MCF 10A (cell line): ENCODE results near the gene MGAT4A. TPM values are rescaled to one million over a fixed set of nuclear protein-coding genes. Genes with fewer than 3 reads are reported as not detected.

ENCODE experiments used
- BruUV-seq: library from RNA; stranded (reverse); fragments of 400-500 nt; replicated peaks from 2 replicates; lab custom pipeline; 2021; lab: Mats Ljungman, UMichigan
- CTCF ChIA-PET: fragments of 300-600 bp; sonication (Branson Sonifier 250); formaldehyde crosslinking; extraction: SDS; loops from one replicate; lab custom pipeline; 2021; ENCODE audit warnings: antibody characterized with exemption, inconsistent platforms; lab: Yijun Ruan, JAX
- POLR2A ChIA-PET: fragments of 300-600, 350-650 bp; sonication (Branson Sonifier 250); formaldehyde crosslinking; extraction: SDS; loops from one replicate; lab custom pipeline; 2020; ENCODE audit warnings: antibody characterized with exemption, inconsistent platforms; lab: Yijun Ruan, JAX
- DNase-seq: peaks from one replicate; pipeline ENCODE4 v3.0.0-alpha.2; 2018; ENCODE audit not compliant: unreplicated experiment
- H3K27ac Mint-ChIP-seq: one replicate; pipeline ENCODE4 v1.8.0; 2022; ENCODE audit warnings: mild to moderate bottlenecking, low read depth, mixed read lengths; ENCODE audit not compliant: unreplicated experiment
- H3K27me3 Mint-ChIP-seq: one replicate; pipeline ENCODE4 v1.8.0; 2022; ENCODE audit warnings: mixed read lengths; ENCODE audit not compliant: insufficient read depth, unreplicated experiment
- H3K36me3 Mint-ChIP-seq: one replicate; pipeline ENCODE4 v1.8.0; 2022; ENCODE audit warnings: mild to moderate bottlenecking, moderate library complexity, mixed read lengths; ENCODE audit not compliant: insufficient read depth, unreplicated experiment
- H3K4me1 Mint-ChIP-seq: one replicate; pipeline ENCODE4 v1.8.0; 2022; ENCODE audit warnings: mixed read lengths; ENCODE audit not compliant: insufficient read depth, unreplicated experiment
- H3K4me3 Mint-ChIP-seq: one replicate; pipeline ENCODE4 v1.8.0; 2022; ENCODE audit warnings: mild to moderate bottlenecking, moderate library complexity, mixed read lengths; ENCODE audit not compliant: unreplicated experiment
- H3K9me3 Mint-ChIP-seq: one replicate; pipeline ENCODE4 v1.8.0; 2022; ENCODE audit warnings: mixed read lengths; ENCODE audit not compliant: unreplicated experiment
- intact Hi-C: fragments of 100-400 bp; cut with micrococcal nuclease; formaldehyde crosslinking; loops from 2 replicates; pipeline ENCODE4 v1.14.1; 2022
- total RNA-seq: library from RNA; stranded (reverse); gene quantifications from 2 replicates; pipeline ENCODE4 v1.2.3, GENCODE V29; 2022
- TF ChIP-seq, protein P1 (sequence below): fragments of 200-600 bp; IDR thresholded peaks from one replicate; pipeline ENCODE4 v1.8.0; 2022; ENCODE audit warnings: antibody characterized with exemption, mild to moderate bottlenecking; ENCODE audit not compliant: unreplicated experiment

MGAT4A gene
- total RNA-seq, 1 experiment from 2014 or later, result 3.7 TPM

DNA sequence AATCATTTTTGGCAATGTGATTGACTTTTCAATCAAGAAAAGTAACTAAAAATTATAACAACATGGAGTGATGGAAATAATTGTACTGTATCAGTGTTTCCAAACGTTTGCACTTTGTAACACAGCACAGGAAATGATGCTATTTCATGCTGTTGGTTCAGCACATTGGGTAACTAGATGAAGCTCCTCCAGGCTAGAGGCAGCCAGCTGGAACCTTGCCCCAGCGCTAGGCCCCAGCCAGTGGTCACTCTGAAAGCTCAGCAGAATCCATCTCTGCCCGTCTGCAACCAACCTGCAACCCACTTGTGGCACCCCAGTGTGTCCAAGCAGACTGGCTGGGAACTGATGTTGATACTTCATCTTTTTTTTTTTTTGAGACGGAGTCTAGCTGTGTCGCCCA, 107.3 kb downstream of the MGAT4A start:
- Mint-ChIP-seq H3K27ac (no peak overlapping the region), H3K36me3 (peaks cover 11% of the 10 kb centered on the region), H3K9me3 (no peaks in the 10 kb centered on the region), H3K27me3 (no peaks in the 10 kb centered on the region), H3K4me1 (no peaks in the 10 kb centered on the region), H3K4me3 (no peak overlapping the region)
- POLR2A ChIA-PET, result no interaction called here
- CTCF ChIA-PET, result interaction anchor here (0.6 to 0.7 kb wide), 2 partner anchors 104 to 149 kb away, joined by 3 read pairs; no protein-coding TSS in a partner anchor
- intact Hi-C loops, result no loop called here
- TF ChIP-seq, protein P1, sequence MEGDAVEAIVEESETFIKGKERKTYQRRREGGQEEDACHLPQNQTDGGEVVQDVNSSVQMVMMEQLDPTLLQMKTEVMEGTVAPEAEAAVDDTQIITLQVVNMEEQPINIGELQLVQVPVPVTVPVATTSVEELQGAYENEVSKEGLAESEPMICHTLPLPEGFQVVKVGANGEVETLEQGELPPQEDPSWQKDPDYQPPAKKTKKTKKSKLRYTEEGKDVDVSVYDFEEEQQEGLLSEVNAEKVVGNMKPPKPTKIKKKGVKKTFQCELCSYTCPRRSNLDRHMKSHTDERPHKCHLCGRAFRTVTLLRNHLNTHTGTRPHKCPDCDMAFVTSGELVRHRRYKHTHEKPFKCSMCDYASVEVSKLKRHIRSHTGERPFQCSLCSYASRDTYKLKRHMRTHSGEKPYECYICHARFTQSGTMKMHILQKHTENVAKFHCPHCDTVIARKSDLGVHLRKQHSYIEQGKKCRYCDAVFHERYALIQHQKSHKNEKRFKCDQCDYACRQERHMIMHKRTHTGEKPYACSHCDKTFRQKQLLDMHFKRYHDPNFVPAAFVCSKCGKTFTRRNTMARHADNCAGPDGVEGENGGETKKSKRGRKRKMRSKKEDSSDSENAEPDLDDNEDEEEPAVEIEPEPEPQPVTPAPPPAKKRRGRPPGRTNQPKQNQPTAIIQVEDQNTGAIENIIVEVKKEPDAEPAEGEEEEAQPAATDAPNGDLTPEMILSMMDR, result no peak
- BruUV-seq, result no TSS peak
- DNase-seq, result peak; percentile 46

DNA sequence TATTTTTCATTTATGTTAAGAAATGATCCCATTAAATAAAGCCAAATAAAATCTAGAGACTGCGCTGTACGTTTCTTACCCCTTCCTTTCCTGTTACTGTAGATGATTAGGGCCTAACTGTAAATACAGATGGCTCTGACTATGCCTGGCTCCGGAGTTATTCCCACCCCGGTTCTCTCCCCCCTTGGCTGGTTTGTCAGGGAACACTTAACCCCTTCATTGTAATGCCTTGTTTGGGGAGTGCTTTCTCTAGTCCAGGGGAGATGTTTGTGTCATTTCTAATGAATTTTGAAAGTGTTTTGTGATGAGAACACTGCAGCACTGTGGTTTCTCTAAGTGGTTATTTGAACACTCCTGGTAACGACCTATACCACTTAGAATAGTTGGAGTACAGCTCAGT, 113.8 kb downstream of the MGAT4A start:
- no peak for DNase-seq
- TF ChIP-seq, protein P1, result no peak
- no TSS peak for BruUV-seq
- peaks cover 75% of the 10 kb centered on the region for H3K36me3 Mint-ChIP-seq
- H3K4me3 Mint-ChIP-seq, result no peak overlapping the region
- POLR2A ChIA-PET, result interaction anchor here (2.3 kb wide), 1 partner anchor 8 kb away, joined by 8 read pairs; the partner anchor contains the start of genes COA5 and UNC50
- no peaks in the 10 kb centered on the region for H3K9me3 Mint-ChIP-seq
- H3K4me1 Mint-ChIP-seq, result peaks cover 9% of the 10 kb centered on the region
- CTCF ChIA-PET, result interaction anchor here (0.5 to 1.1 kb wide), 2 partner anchors 13 to 31 kb away, joined by 3 read pairs; no protein-coding TSS in a partner anchor
- no peak overlapping the region for H3K27ac Mint-ChIP-seq
- intact Hi-C loops, result no loop called here
- H3K27me3 Mint-ChIP-seq, result no peaks in the 10 kb centered on the region

GRCh38 chr2:98615481-98615880, 115.5 kb downstream of the MGAT4A start:
- no TSS peak for BruUV-seq
- H3K36me3 Mint-ChIP-seq, result peaks cover 84% of the 10 kb centered on the region
- H3K27me3 Mint-ChIP-seq, result no peaks in the 10 kb centered on the region
- ChIA-PET CTCF (interaction anchor here (1.5 kb wide), 1 partner anchor 451 kb away, joined by 3 read pairs; no protein-coding TSS in a partner anchor), POLR2A (no interaction called here)
- H3K4me3 Mint-ChIP-seq, result no peak overlapping the region
- TF ChIP-seq, protein P1, result no peak
- no peaks in the 10 kb centered on the region for H3K9me3 Mint-ChIP-seq
- H3K4me1 Mint-ChIP-seq, result peaks cover 14% of the 10 kb centered on the region
- DNase-seq, result no peak
- H3K27ac Mint-ChIP-seq, result no peak overlapping the region
- intact Hi-C loops, result no loop called here

DNA sequence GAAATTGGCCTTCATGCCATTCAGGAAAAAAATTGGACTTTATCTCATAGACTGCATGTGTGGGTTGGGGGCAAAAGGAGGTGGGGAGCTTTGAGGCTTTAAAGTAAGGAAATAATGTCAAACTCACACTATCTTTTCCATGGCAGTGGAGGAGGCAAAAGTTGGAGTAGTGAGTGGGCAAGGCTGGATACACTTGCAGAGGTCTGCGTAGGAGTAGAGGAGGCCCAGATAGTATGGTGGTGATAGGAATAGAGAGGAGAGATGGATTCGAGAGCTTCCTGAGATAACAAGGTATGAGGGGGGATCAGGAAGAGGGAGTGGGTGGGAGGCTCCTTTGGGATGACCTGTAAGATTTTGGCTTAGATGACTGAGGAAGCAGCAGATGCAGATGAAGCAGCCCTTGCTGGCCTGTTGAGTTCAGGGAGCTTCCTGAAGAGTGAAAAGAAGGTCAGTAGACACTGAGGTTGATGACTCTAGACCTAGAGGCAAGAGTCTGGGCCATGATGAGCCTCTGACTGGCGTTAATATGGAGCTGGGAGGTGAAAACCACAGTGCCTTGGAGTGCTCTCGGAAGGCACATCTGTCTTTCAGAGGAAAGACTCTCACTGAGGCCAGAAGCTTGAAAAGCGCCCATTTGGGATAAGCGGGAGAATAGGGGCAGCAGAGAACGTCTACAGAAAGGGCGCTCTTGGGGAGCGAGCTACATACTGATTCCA, 116.8 kb downstream of the MGAT4A start:
- no peak for DNase-seq
- Mint-ChIP-seq H3K9me3 (no peaks in the 10 kb centered on the region), H3K27me3 (no peaks in the 10 kb centered on the region), H3K4me1 (peaks cover 20% of the 10 kb centered on the region), H3K4me3 (no peak overlapping the region), H3K36me3 (peaks cover 91% of the 10 kb centered on the region), H3K27ac (peak overlapping the region; percentile 8)
- ChIA-PET POLR2A (interaction anchor here (0.5 to 0.6 kb wide), 2 partner anchors 19 to 225 kb away, joined by 3 read pairs; no protein-coding TSS in a partner anchor), CTCF (interaction anchor here (0.5 to 1.5 kb wide), 3 partner anchors 27 to 452 kb away, joined by 3 read pairs; no protein-coding TSS in a partner anchor)
- intact Hi-C loops, result no loop called here
- BruUV-seq, result no TSS peak
- TF ChIP-seq, protein P1, result no peak
